Thyroid gland (tissue), 4 donors: ENCODE data around the gene MNT.

Source experiments
- CTCF ChIP-seq, 6 experiments: fragments of 200-600 bp in 3 of 6; fragments of 450-650 bp in 3 of 6; sonication (generic) in 3 of 6; IDR thresholded peaks; one replicate each; pipeline ENCODE4 v1.5.1; 2016 to 2019; ENCODE audit warnings: antibody characterized with exemption in 6 of 6, mild to moderate bottlenecking in 2 of 6, inconsistent platforms in 1 of 6, moderate library complexity in 1 of 6
- POLR2A ChIP-seq, 2 donors: fragments of 450-650 bp; IDR thresholded peaks; one replicate each; pipeline ENCODE4 v1.6.1; 2017; ENCODE audit warnings: antibody characterized with exemption in 2 of 2, mild to moderate bottlenecking in 2 of 2, moderate library complexity in 1 of 2

- TF ChIP-seq CTCF (IDR thresholded peaks at IDR 0.05) (no peak), POLR2A (IDR thresholded peaks at IDR 0.05) (no peak)
Observed at GRCh38 chr17:2379489-2380225, 21.2 kb downstream of the MNT start.
